Stimulated activated CD8-positive, alpha-beta memory T cell treated with anti-CD3 and anti-CD28 coated beads, Interleukin-12 subunit alpha, Interleukin-12 subunit beta, amount 100 ng/mL, for 24 hours (primary cell): ENCODE data around the gene B3GALT6.
A peak's percentile ranks its signal among the peaks of the same experiment; 100 is the strongest.

Experiments
- DNase-seq: peaks from one replicate; pipeline ENCODE4 v3.0.0-alpha.2; 2020; ENCODE audit errors: extremely low read depth

B3GALT6 gene

GRCh38 chr1:1200876-1201810 is 30.9 kb upstream of the B3GALT6 start:
- peak; percentile 74 for DNase-seq

GRCh38 chr1:1202831-1203560 is 29.0 kb upstream of the B3GALT6 start:
- DNase-seq, result no peak

GRCh38 chr1:1203561-1204424 is 28.2 kb upstream of the B3GALT6 start:
- DNase-seq, result no peak

GRCh38 chr1:1204425-1204920 is 27.6 kb upstream of the B3GALT6 start:
- DNase-seq, result no peak

- no peak for DNase-seq
These were observed 26.9 kb upstream of the B3GALT6 start for GRCh38 chr1:1204998-1205768.

GRCh38 chr1:1205769-1206375 is 26.2 kb upstream of the B3GALT6 start:
- DNase-seq, result no peak

- no peak for DNase-seq
These were observed 25.6 kb upstream of the B3GALT6 start, which contains the start of gene TNFRSF18 for GRCh38 chr1:1206376-1206965. TSS of gene TNFRSF18 (minus strand) at chr1:1206592. CDS start at chr1:1206571, 21 bp downstream.

GRCh38 chr1:1206966-1207531 is 25.0 kb upstream of the B3GALT6 start:
- no peak for DNase-seq

GRCh38 chr1:1207571-1207892 is 24.5 kb upstream of the B3GALT6 start:
- DNase-seq, result no peak

GRCh38 chr1:1208713-1209433 is 23.2 kb upstream of the B3GALT6 start:
- no peak for DNase-seq

GRCh38 chr1:1210726-1211540 is 21.1 kb upstream of the B3GALT6 start:
- DNase-seq, result no peak

GRCh38 chr1:1211541-1212441 is 20.2 kb upstream of the B3GALT6 start:
- no peak for DNase-seq

GRCh38 chr1:1212780-1213344 is 19.2 kb upstream of the B3GALT6 start:
- no peak for DNase-seq

GRCh38 chr1:1213345-1214265 is 18.4 kb upstream of the B3GALT6 start, which contains the start of gene TNFRSF4:
TSS of gene TNFRSF4 (minus strand) at chr1:1214153. CDS start at chr1:1214127, 26 bp downstream.
- DNase-seq, result no peak

- no peak for DNase-seq
These were observed 16.9 kb upstream of the B3GALT6 start for GRCh38 chr1:1215080-1215676.
